Parathyroid adenoma (tissue), 2 donors: ENCODE data around the gene PAAF1.

Source experiments
- H2AFZ ChIP-seq: fragments of 300-600 bp; sonication (generic); one replicate; pipeline ENCODE4 v1.7.0; 2017; ENCODE audit warnings: antibody characterized with exemption, mild to moderate bottlenecking
- H3K27ac ChIP-seq: fragments of 300-600 bp; sonication (generic); one replicate; pipeline ENCODE4 v1.7.0; 2017
- H3K27me3 ChIP-seq: fragments of 300-600 bp; sonication (generic); one replicate; pipeline ENCODE4 v1.7.0; 2017; ENCODE audit warnings: low read length; ENCODE audit not compliant: control insufficient read depth, insufficient read depth
- H3K36me3 ChIP-seq: fragments of 300-600 bp; sonication (generic); one replicate; pipeline ENCODE4 v1.7.0; 2017; ENCODE audit warnings: low read length; ENCODE audit not compliant: control insufficient read depth, insufficient read depth
- H3K4me1 ChIP-seq: fragments of 300-600 bp; sonication (generic); one replicate; pipeline ENCODE4 v1.7.0; 2017; ENCODE audit warnings: control low read depth
- H3K4me2 ChIP-seq: fragments of 300-600 bp; sonication (generic); one replicate; pipeline ENCODE4 v1.7.0; 2017; ENCODE audit warnings: low read length
- H3K4me3 ChIP-seq: fragments of 300-600 bp; sonication (generic); one replicate; pipeline ENCODE4 v1.7.0; 2017; ENCODE audit warnings: low read depth, low read length
- H3K79me2 ChIP-seq: fragments of 300-600 bp; sonication (generic); one replicate; pipeline ENCODE4 v1.7.0; 2017; ENCODE audit warnings: control low read depth
- H3K9ac ChIP-seq: fragments of 300-600 bp; sonication (generic); one replicate; pipeline ENCODE4 v1.7.0; 2017; ENCODE audit warnings: mild to moderate bottlenecking
- H3K9me3 ChIP-seq: fragments of 300-600 bp; sonication (generic); one replicate; pipeline ENCODE4 v1.7.0; 2017; ENCODE audit warnings: low read length; ENCODE audit not compliant: control insufficient read depth
- TF ChIP-seq, protein P1 (sequence below): fragments of 300-600 bp; sonication (generic); IDR thresholded peaks from one replicate; pipeline ENCODE4 v1.7.0; 2017; ENCODE audit warnings: antibody characterized with exemption, mild to moderate bottlenecking
- donor health status: primary hyperparathyroidism.

Gene PAAF1

DNA sequence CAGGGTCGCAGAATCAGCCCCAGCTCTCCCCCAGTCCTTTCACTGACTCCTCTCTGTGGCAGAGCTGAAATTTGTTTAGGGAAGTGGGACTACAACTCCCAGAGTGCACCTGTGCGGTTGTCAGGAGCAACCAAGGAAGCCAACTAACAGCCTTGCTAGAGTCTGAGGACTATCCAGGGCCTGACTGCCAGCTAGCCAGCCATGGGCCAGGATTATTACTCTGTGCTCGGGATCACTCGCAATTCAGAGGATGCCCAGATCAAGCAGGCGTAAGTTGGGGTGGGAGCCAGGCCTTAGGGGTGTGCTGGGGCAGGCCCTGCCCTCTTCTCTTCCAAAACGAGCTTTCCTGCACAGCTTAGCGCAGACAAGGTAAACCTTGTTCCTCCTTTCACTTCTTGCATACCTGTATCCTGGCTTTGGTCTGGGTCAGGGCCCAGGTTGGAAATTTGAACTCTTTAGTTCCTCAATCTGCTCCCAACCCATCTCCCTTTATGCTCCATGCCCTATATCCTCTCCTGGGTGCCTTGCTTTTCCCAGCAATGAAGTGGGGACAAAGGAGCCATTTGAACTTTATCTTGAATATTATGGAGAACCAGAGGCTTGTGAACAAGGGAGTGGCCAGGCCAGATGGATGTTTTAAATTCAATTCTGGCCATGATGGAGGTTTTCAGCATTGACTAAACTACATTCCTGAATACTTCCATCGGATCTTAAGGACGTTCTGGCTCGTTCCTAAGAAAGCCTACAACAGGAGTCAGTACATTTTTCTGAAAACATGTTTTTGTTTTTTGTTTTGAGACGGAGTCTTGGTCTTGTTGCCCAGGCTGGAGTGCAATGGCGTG lies 74.3 kb downstream of the PAAF1 start, which contains the start of gene DNAJB13:
TSS of gene DNAJB13 (plus strand) at position 158 of the 842 bp plus-strand sequence. CDS start at position 202, 44 bp downstream.
- Histone ChIP-seq H3K4me2 (no peak within 1 kb of the TSS), H3K27ac (no peak within 1 kb of the TSS), H3K27me3 (no peaks in the 10 kb centered on the region), H3K79me2 (no peaks in the 10 kb centered on the region), H3K4me1 (no peaks in the 10 kb centered on the region), H3K4me3 (no peak within 1 kb of the TSS), H3K9ac (no peak within 1 kb of the TSS), H2AFZ (no peak within 1 kb of the TSS), H3K9me3 (no peaks in the 10 kb centered on the region), H3K36me3 (no peaks in the 10 kb centered on the region)
- TF ChIP-seq, protein P1, sequence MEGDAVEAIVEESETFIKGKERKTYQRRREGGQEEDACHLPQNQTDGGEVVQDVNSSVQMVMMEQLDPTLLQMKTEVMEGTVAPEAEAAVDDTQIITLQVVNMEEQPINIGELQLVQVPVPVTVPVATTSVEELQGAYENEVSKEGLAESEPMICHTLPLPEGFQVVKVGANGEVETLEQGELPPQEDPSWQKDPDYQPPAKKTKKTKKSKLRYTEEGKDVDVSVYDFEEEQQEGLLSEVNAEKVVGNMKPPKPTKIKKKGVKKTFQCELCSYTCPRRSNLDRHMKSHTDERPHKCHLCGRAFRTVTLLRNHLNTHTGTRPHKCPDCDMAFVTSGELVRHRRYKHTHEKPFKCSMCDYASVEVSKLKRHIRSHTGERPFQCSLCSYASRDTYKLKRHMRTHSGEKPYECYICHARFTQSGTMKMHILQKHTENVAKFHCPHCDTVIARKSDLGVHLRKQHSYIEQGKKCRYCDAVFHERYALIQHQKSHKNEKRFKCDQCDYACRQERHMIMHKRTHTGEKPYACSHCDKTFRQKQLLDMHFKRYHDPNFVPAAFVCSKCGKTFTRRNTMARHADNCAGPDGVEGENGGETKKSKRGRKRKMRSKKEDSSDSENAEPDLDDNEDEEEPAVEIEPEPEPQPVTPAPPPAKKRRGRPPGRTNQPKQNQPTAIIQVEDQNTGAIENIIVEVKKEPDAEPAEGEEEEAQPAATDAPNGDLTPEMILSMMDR, result no peak

DNA sequence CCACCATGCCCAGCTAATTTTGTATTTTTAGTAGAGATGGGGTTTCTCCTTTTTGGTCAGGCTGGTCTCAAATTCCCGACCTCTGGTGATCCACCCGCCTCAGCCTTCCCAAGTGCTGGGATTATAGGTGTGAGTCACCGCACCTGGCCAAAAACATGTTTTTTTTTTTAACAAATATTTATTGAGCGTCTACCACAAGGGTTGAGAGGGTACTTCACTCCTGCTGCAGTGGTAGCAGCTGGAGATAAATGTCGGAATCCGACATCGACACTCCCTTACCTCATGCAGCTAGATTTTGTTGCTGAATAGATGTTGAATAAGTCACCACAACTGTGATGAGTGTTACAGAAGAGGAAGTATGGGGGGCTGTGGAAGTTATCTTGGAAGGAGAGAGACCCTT lies 75.0 kb downstream of the PAAF1 start:
- H3K79me2 ChIP-seq, result no peaks in the 10 kb centered on the region
- no peak overlapping the region for H2AFZ ChIP-seq
- H3K4me3 ChIP-seq, result no peak overlapping the region
- H3K27me3 ChIP-seq, result no peaks in the 10 kb centered on the region
- H3K9ac ChIP-seq, result no peak overlapping the region
- no peaks in the 10 kb centered on the region for H3K9me3 ChIP-seq
- TF ChIP-seq, protein P1, result no peak
- no peaks in the 10 kb centered on the region for H3K4me1 ChIP-seq
- no peak overlapping the region for H3K4me2 ChIP-seq
- H3K27ac ChIP-seq, result no peak overlapping the region
- no peaks in the 10 kb centered on the region for H3K36me3 ChIP-seq

DNA sequence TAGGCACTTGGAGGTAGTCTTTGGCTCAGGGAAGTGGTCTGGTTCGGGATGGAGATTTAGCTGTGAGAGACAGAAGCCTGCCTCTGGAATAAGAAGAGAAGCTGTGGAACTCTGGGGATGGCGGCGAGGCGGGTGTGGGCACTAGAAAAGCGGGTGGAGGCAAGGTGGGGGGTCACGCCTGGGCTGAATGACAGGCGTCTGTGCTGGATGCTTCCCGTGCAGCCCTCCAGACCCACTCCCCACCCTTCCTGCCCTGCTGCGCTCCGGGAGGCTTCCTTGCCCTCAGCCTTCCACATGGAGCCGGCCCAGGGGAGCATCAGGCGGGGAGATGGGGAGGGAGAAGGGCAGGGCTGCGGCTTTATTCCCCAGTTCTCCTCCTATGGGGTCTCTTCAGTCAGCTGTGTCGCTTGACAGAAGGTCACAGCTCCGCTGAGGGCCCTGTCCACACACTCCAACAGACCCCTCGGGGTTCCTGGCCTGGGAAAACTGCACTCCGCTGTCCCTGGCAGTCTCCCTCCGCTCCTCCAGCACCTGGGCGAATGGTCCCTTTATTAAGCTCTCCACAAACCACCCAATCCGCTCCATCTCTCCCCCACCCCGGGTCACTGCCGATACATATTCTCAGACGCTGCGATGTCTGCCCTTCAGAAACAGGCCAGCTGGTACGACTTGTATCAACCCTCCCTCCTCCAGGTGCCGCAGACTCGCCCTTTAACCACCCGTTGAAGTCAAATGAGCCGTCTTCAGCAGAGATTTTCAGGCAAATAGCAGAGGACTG lies 80.3 kb downstream of the PAAF1 start:
- H3K27ac ChIP-seq, result no peak overlapping the region
- H3K9ac ChIP-seq, result no peak overlapping the region
- no peak overlapping the region for H3K4me2 ChIP-seq
- TF ChIP-seq, protein P1, result no peak
- no peaks in the 10 kb centered on the region for H3K79me2 ChIP-seq
- H3K9me3 ChIP-seq, result no peaks in the 10 kb centered on the region
- H3K4me1 ChIP-seq, result no peaks in the 10 kb centered on the region
- H2AFZ ChIP-seq, result no peak overlapping the region
- no peaks in the 10 kb centered on the region for H3K27me3 ChIP-seq
- H3K36me3 ChIP-seq, result no peaks in the 10 kb centered on the region
- H3K4me3 ChIP-seq, result no peak overlapping the region

DNA sequence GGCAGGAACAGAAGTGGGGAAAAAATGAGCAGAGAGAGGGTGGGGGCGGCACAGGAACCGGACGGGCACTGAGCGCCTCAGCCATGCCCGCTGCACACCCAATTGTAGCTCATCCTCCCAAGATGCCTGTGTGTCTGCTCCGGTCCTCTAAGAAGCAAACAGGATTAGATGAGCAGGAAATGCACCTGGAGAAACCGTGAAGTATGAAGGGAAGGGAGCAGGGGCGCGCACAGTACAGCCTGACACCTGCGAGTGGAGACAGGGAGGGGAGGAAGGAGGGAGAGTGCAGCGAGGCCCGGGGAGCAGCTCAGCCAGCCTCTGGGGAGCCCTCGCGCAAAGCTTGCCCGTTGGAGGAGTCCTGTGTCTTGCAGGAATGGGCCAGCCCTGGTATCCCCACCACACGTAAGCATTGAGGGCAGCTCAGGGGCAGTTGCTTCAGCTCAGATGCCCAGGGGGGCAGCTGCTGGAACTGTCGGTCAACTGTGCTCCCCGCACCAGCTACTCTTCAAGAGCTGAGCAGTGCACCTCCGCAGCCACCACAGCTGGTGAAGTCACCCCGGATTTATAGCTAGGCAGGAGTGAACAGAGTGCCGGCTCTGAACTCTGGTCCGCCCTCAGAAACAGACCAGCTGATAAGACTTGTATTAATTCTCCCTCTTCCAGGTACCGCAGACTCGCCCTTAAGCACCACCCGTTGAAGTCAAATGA lies 81.0 kb downstream of the PAAF1 start:
- Histone ChIP-seq H3K79me2 (no peaks in the 10 kb centered on the region), H3K27ac (no peak overlapping the region), H3K9ac (no peak overlapping the region), H3K4me2 (no peak overlapping the region), H3K9me3 (no peaks in the 10 kb centered on the region), H2AFZ (no peak overlapping the region), H3K4me1 (no peaks in the 10 kb centered on the region), H3K36me3 (no peaks in the 10 kb centered on the region), H3K4me3 (no peak overlapping the region), H3K27me3 (no peaks in the 10 kb centered on the region)
- TF ChIP-seq, protein P1, result no peak
